Measurements from ENCODE around the gene FYN.

The FYN gene

DNA sequence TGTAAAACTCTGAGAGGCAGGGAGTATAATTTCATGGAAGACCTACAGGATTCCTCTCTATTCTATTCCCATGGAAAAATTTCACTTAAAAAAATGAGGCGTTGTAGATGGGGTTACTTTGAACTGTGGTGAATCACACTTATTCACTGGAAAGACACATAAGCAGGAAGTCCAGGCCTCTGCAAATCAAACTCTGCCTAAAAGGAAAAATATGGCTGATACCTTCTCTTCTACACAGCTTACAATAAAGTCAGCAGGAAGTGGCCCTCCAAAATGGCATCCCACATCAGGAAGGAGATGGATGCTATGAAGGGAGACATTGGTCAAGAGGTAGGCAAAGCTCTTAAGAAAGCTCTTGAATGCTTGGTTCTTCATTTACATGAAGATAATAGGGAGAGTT is 115.9 kb downstream of the FYN start:
- peaks cover 18% of the 10 kb centered on the region for H3K4me1 ChIP-seq (ENCODE audit: insufficient read depth, low read length)

DNA sequence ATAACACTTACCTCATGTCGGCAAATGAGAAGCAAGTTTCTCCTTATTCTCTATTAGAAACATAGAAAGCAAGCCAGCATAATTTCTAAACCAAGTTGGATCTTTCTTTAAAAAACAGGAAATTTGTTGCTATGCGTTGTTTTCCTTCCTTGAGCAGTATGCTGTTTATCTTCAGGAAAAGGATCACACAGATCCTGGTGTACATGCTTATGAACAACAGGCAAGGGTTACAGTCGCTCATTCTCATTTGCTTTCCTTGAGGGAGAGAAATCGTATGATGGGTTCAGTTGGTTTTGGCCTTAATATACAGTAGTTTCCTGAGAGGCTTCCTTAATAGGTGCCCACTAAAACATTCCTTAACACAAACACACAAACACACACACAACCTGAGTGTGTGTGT is 118.8 kb downstream of the FYN start:
- Histone ChIP-seq H3K9ac (ENCODE audit: low read depth, low read length) (no peak overlapping the region), H3K9me3 (ENCODE audit: control insufficient read depth, insufficient read depth, low read length) (no peaks in the 10 kb centered on the region), H3K4me1 (ENCODE audit: insufficient read depth, low read length) (peaks cover 21% of the 10 kb centered on the region), H3K36me3 (ENCODE audit: insufficient read depth, low read length) (no peaks in the 10 kb centered on the region)

More for the DNA sequence above, 115.9 kb downstream of the FYN start:
- Histone ChIP-seq H3K9me3 (ENCODE audit: control insufficient read depth, insufficient read depth, low read length) (no peaks in the 10 kb centered on the region), H3K9ac (ENCODE audit: low read depth, low read length) (no peak overlapping the region), H3K36me3 (ENCODE audit: insufficient read depth, low read length) (no peaks in the 10 kb centered on the region)

DNA sequence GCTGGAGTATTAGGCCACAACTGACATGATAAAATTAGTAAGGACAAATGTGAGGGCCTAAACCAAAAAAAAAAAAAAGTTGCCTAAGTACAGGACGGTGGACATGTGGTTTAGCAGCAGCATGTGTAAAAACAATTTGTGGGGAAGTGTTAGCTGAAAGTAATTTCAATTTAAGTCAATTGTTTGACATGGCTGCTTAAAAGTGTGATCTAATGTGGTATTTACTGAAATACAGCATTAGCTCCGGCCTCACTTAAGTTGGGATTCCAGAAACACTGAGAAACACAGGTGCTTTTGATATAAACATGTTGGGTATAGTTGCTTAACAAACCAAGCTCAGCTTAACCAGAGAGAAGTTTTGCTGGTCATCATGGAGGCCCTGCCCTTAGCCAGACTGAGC is 119.7 kb downstream of the FYN start:
- Histone ChIP-seq H3K9ac (ENCODE audit: low read depth, low read length) (no peak overlapping the region), H3K36me3 (ENCODE audit: insufficient read depth, low read length) (no peaks in the 10 kb centered on the region), H3K9me3 (ENCODE audit: control insufficient read depth, insufficient read depth, low read length) (no peaks in the 10 kb centered on the region), H3K4me1 (ENCODE audit: insufficient read depth, low read length) (peaks cover 21% of the 10 kb centered on the region)

DNA sequence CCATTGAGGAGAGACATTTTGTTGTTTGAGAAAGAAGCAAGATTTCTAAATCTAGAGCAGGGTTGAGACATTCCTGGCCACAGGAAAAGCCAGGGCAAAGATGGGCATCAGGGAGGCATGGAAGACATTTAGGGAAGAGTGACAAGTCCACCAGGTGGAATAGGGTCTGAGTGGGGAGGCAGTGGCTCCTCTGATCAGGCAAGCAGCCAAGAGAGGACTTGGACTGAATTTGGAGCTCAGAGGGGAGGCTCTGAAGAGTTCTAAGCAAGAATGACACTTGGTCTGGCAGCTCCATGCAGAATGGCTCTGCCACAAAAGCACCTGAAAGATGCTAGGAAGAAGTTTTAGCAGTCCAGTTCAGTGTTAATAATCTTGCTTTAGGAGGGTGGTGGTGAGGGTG is 120.8 kb downstream of the FYN start:
- H3K4me1 ChIP-seq (ENCODE audit: insufficient read depth, low read length) = peaks cover 22% of the 10 kb centered on the region
- no peaks in the 10 kb centered on the region for H3K9me3 ChIP-seq (ENCODE audit: control insufficient read depth, insufficient read depth, low read length)
- no peaks in the 10 kb centered on the region for H3K36me3 ChIP-seq (ENCODE audit: insufficient read depth, low read length)
- no peak overlapping the region for H3K9ac ChIP-seq (ENCODE audit: low read depth, low read length)

DNA sequence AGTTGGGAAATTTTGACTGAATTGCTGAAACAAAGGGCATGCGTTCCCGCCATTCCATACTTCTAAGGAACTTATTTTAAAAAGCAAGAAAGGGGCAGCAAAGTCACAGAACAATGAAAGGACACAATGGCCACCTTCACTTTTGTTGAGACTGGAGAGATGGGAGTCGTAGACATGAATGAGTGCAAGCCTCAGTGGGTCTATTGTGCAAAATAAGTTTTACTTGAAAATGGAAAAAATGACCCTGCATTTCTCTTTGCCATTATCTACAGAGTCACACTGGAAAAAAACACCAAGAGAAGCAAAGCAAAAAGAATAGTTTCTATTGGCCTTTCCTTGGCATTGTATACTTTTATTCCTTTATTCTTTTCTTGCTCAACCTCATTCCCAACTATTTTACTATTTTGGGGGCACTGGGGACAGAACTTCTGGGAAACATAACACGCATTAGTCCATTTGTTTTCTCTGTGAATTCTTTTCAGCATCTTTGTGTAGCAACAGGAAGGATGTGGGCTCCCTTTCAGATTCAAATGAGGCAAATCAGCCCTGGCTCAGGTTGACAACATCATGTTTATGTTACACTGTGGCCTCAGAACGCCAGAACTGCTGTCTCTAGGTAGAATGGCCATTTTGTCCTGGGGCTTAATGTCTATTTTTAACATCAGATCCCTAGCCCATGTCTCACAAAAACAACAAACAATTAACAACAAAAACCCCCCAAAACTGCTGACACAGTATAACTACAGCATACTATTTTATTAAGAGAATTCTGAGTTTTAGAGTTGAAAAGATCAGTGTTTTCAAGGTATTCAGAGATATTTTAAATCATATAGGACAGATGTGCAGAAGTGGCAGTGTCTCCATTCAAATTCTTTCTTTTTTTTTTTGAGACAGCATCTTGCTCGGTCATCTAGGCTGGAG is 122.2 kb downstream of the FYN start:
- Histone ChIP-seq H3K9me3 (ENCODE audit: control insufficient read depth, insufficient read depth, low read length) (no peaks in the 10 kb centered on the region), H3K9ac (ENCODE audit: low read depth, low read length) (no peak overlapping the region), H3K36me3 (ENCODE audit: insufficient read depth, low read length) (no peaks in the 10 kb centered on the region), H3K4me1 (ENCODE audit: insufficient read depth, low read length) (peaks cover 25% of the 10 kb centered on the region)

DNA sequence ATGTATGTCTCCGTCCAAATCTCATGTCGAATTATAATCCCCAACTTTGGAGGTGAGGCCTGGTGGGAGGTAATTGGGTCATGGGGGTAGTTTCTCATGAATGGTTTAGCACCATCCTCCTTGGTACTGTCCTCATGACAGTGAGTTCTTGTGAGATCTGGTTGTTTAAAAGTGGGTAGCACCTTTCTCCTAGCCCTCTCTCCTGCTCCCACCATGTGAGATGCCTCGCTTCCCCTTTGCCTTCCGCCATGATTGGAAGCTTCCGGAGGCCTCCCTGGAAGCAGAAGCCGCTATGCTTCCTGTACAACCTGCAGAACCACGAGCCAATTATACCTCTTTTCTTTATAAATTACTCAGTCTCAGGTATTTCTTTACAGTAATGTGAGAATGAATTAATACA is 123.1 kb downstream of the FYN start:
- H3K9ac ChIP-seq (ENCODE audit: low read depth, low read length) = no peak overlapping the region

DNA sequence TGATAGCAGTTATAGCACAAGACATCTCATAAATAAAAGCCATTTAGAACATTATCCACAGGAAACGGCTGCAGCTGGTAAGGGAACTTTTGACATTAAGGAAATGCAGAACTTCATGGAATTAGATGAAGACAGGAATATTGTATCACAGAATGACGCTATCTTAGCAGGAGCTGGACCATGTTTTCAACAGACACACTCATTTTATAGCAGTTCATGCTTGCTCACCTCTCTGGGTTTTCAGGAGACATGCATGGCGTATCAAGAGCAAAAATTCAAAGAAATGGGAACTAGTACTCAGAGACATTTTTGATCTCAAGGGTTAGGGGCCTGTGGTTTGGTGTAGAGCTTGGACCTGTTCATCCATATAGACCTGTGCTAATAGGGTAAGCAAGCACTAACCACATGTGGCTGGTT is 125.0 kb downstream of the FYN start:
- Histone ChIP-seq H3K9me3 (ENCODE audit: control insufficient read depth, insufficient read depth, low read length) (no peaks in the 10 kb centered on the region), H3K36me3 (ENCODE audit: insufficient read depth, low read length) (no peaks in the 10 kb centered on the region), H3K4me1 (ENCODE audit: insufficient read depth, low read length) (peaks cover 29% of the 10 kb centered on the region), H3K9ac (ENCODE audit: low read depth, low read length) (no peak overlapping the region)

More for the DNA sequence above, 123.1 kb downstream of the FYN start:
- Histone ChIP-seq H3K36me3 (ENCODE audit: insufficient read depth, low read length) (no peaks in the 10 kb centered on the region), H3K4me1 (ENCODE audit: insufficient read depth, low read length) (peaks cover 29% of the 10 kb centered on the region), H3K9me3 (ENCODE audit: control insufficient read depth, insufficient read depth, low read length) (no peaks in the 10 kb centered on the region)

DNA sequence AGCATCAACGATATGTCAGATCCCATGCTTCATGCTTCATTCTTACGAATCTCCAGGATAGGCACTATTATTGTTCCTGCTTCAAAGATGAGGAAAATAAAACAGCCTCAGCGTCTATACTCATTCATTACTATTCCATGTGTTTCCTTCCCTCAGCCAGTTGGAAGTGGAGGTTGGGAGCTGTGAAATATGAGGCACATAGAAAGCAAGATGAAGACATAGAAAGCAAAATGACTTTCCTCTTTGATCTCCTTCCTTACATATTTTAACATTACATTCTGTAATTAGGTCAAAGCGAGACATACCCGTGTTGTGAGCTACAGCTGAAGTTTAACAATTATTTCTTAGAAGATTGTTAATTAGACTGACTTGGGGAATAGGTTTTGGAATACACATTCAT is 125.4 kb downstream of the FYN start:
- Histone ChIP-seq H3K4me1 (ENCODE audit: insufficient read depth, low read length) (peaks cover 29% of the 10 kb centered on the region), H3K9me3 (ENCODE audit: control insufficient read depth, insufficient read depth, low read length) (no peaks in the 10 kb centered on the region), H3K9ac (ENCODE audit: low read depth, low read length) (no peak overlapping the region), H3K36me3 (ENCODE audit: insufficient read depth, low read length) (no peaks in the 10 kb centered on the region)

DNA sequence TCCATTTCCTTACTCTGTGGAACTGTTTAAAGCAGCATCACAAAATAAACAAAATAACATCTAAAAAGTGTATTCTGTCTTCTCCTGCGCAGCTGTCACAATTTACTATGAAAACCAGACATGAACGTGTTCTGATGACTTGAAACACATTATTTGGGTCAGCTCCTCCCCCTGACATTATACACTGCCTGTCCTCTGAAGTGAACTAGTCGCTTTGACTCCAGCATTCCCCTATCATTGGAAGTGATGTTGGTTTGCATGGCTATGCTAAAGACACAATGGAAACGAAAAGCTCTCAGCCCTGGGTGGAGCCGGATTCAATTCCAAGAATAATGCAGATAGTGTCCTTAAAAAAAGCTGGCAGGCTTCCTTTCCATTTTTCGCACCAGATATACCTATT is 125.9 kb downstream of the FYN start:
- Histone ChIP-seq H3K36me3 (ENCODE audit: insufficient read depth, low read length) (no peaks in the 10 kb centered on the region), H3K4me1 (ENCODE audit: insufficient read depth, low read length) (peaks cover 29% of the 10 kb centered on the region), H3K9me3 (ENCODE audit: control insufficient read depth, insufficient read depth, low read length) (no peaks in the 10 kb centered on the region), H3K9ac (ENCODE audit: low read depth, low read length) (no peak overlapping the region)

DNA sequence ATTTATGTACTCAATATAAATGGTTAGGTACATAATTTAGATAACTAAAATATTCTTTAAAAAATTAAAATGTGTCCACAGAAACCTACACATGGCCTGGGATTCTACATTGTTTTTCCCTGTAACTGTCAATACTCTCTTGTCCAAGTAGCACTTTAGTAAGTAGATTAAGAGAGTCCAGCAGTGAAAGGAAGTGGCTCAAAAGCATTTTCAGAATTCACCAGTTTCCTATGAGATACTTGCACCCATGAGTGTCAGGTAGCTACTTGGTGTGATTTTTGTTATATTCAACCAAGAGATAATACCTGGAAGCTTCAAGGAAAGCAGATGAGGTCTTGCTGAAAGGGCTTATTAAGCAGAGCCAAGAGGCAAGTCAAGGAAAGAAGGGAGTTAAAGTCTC is 126.3 kb downstream of the FYN start:
- Histone ChIP-seq H3K36me3 (ENCODE audit: insufficient read depth, low read length) (no peaks in the 10 kb centered on the region), H3K9me3 (ENCODE audit: control insufficient read depth, insufficient read depth, low read length) (no peaks in the 10 kb centered on the region), H3K4me1 (ENCODE audit: insufficient read depth, low read length) (peaks cover 29% of the 10 kb centered on the region), H3K9ac (ENCODE audit: low read depth, low read length) (no peak overlapping the region)

DNA sequence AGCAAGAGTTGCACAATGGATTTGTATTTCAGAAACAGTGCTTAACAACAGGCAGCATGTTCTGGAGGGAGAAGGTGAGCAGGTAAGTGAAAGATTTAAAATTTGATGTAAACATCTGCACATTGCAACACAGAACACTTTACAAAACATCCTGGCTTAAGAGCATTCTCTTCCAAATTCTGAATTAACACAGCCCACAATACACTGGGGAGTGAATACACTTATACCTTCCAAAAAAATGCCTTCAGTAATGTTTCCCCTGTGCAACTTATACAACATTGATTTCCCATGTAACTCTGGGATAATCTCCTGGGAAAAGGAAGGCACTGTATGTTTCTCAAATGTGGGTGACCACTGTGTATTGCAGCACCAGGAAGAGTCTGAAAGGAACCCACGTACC is 127.6 kb downstream of the FYN start:
- Histone ChIP-seq H3K4me1 (ENCODE audit: insufficient read depth, low read length) (peaks cover 20% of the 10 kb centered on the region), H3K36me3 (ENCODE audit: insufficient read depth, low read length) (no peaks in the 10 kb centered on the region), H3K9me3 (ENCODE audit: control insufficient read depth, insufficient read depth, low read length) (no peaks in the 10 kb centered on the region), H3K9ac (ENCODE audit: low read depth, low read length) (no peak overlapping the region)

DNA sequence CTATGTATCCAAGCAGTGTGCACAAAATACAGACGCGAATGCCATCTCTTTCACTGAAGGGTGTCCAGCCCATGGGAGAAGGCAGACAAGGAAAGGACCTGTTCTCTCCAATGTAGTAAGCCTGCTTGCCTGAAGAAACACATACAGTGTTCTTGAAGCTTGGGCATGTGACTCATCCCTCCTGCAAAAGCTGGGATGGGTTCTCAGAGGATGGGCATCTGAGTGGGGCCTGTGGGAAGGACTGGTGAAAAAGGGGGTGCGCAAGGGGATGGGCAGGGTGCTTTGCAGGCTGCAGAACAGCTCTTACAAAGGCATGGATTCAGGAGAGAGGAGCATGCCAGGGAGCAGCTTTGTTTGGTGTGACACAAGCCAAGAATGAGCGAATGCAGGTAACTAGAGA is 128.1 kb downstream of the FYN start:
- peaks cover 15% of the 10 kb centered on the region for H3K4me1 ChIP-seq (ENCODE audit: insufficient read depth, low read length)
- no peaks in the 10 kb centered on the region for H3K9me3 ChIP-seq (ENCODE audit: control insufficient read depth, insufficient read depth, low read length)
- H3K36me3 ChIP-seq (ENCODE audit: insufficient read depth, low read length) = no peaks in the 10 kb centered on the region
- no peak overlapping the region for H3K9ac ChIP-seq (ENCODE audit: low read depth, low read length)

DNA sequence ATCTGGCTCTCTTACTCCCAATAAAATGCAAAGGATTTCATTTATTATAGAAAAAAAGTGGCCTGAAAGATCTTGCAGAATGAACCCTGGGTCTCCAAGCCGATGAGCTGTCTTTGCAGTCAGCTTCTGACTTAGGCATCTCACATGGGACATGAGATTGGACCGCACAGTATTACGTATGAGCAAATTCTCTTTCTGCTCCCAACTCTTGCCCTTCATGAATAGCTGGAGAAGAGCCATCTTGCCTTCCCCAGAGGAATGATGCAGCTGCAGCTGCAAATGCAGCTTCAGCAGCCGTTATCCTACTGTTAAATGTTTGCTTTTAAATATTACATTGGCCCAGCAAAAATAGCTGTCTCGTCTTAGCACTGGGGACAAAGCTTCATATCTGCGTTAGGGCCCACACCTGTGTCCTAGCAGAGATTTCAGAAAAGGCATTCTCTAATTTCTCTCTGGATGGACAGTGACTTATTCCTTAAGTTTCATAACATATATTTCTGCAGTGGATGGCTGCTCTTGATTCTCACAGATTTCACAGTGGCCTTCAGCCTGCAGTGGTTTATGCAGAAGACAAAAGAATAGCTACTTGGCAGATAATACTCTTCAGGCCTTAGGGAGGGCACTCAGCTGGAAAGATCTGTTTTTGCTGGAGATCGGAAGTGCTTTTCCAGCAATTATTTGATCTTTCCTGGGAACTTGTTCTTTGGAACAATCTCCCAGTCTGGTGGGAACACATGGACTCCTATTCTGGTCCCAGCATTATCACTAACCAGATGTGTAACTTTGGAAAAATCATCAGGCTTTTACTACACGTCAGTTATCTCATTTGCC is 129.2 kb downstream of the FYN start:
- Histone ChIP-seq H3K4me1 (ENCODE audit: insufficient read depth, low read length) (peaks cover 14% of the 10 kb centered on the region), H3K36me3 (ENCODE audit: insufficient read depth, low read length) (no peaks in the 10 kb centered on the region), H3K9ac (ENCODE audit: low read depth, low read length) (no peak overlapping the region), H3K9me3 (ENCODE audit: control insufficient read depth, insufficient read depth, low read length) (no peaks in the 10 kb centered on the region)

DNA sequence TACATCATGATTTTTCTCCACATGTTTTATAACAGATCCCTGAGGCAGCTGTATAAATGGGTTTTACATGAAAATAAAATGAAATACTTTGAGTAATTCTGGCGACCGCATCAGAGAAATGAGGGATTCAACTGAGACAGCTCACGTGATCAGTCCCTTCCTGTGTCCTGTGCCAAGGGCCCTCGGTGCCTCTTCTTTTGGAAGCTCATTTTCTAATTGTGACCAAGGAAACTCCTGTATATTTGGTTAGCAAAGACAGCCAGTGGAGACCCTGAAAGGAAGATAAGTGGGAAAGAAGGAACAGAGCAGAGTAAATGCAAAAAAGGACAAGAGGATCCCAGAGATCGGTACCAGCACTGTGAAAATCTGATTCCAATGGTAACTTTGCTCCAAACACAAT is 129.9 kb downstream of the FYN start:
- peaks cover 14% of the 10 kb centered on the region for H3K4me1 ChIP-seq (ENCODE audit: insufficient read depth, low read length)
- H3K9ac ChIP-seq (ENCODE audit: low read depth, low read length) = no peak overlapping the region
- no peaks in the 10 kb centered on the region for H3K36me3 ChIP-seq (ENCODE audit: insufficient read depth, low read length)
- H3K9me3 ChIP-seq (ENCODE audit: control insufficient read depth, insufficient read depth, low read length) = no peaks in the 10 kb centered on the region

All from ES-I3 (cell line).